Activated naive CD8-positive, alpha-beta T cell treated with anti-CD3 and anti-CD28 coated beads for 36 hours (primary cell): Measurements from ENCODE around the gene TMC3. TPM values are rescaled to one million over a fixed set of nuclear protein-coding genes. Genes with fewer than 3 reads are reported as not detected.

Experiments
- DNase-seq: peaks from one replicate; pipeline ENCODE4 v3.0.0; 2021
- H3K27ac Mint-ChIP-seq: one replicate; pipeline ENCODE4 v1.8.0; 2022; ENCODE audit warnings: mild to moderate bottlenecking, moderate library complexity, mixed read lengths
- H3K27me3 Mint-ChIP-seq: one replicate; pipeline ENCODE4 v1.8.0; 2022; ENCODE audit warnings: mild to moderate bottlenecking, mixed read lengths
- H3K36me3 Mint-ChIP-seq: one replicate; pipeline ENCODE4 v1.8.0; 2021; ENCODE audit warnings: mild to moderate bottlenecking, mixed read lengths
- H3K4me1 Mint-ChIP-seq: one replicate; pipeline ENCODE4 v1.8.0; 2021; ENCODE audit warnings: mixed read lengths
- H3K4me3 Mint-ChIP-seq: one replicate; pipeline ENCODE4 v1.8.0; 2022; ENCODE audit warnings: mild to moderate bottlenecking, moderate library complexity, mixed read lengths
- H3K9me3 Mint-ChIP-seq: one replicate; pipeline ENCODE4 v1.8.0; 2022; ENCODE audit warnings: mixed read lengths
- total RNA-seq, 2 experiments: library from RNA; stranded (reverse); gene quantifications; one replicate each; pipeline ENCODE4 v1.2.3, GENCODE V29; 2021

TMC3 gene
- total RNA-seq, 2 experiments from 2014 or later = not detected

- Mint-ChIP-seq H3K27me3 (no peaks in the 10 kb centered on the region), H3K27ac (no peak overlapping the region), H3K4me1 (peaks cover 60% of the 10 kb centered on the region), H3K9me3 (peaks cover 20% of the 10 kb centered on the region), H3K4me3 (no peak overlapping the region), H3K36me3 (peaks cover 41% of the 10 kb centered on the region)
- no peak for DNase-seq
These were observed 92.0 kb downstream of the TMC3 start for GRCh38 chr15:81281766-81282605.

- no peaks in the 10 kb centered on the region for H3K27me3 Mint-ChIP-seq
- no peak overlapping the region for H3K27ac Mint-ChIP-seq
These were observed 92.6 kb downstream of the TMC3 start for GRCh38 chr15:81281456-81281735.

More at GRCh38 chr15:81281456-81281735, 92.6 kb downstream of the TMC3 start:
- Mint-ChIP-seq H3K4me3 (no peak overlapping the region), H3K9me3 (peaks cover 23% of the 10 kb centered on the region), H3K36me3 (peaks cover 41% of the 10 kb centered on the region), H3K4me1 (peaks cover 55% of the 10 kb centered on the region)
- DNase-seq = no peak

Other genes with a start within 250 kb of the TMC3 start
- not detected for gene CFAP161, start 239.9 kb downstream of the TMC3 start, total RNA-seq
- gene IL16, start 177.3 kb downstream of the TMC3 start, total RNA-seq = 100 to 1,000 TPM; 106 to 110 TPM
- 1 to 10 TPM; 6.2 to 7.7 TPM for gene STARD5, start 50.1 kb downstream of the TMC3 start, total RNA-seq